Adipocyte (in vitro differentiated cells): Measurements from ENCODE around the gene STX7.

ENCODE experiments used
- DNase-seq: peaks from one replicate; pipeline ENCODE4 v3.0.0-alpha.2; 2015; ENCODE audit warnings: low read depth
- H3K27me3 ChIP-seq: replicated peaks from 2 replicates; pipeline ENCODE4 v1.7.0; 2013; ENCODE audit warnings: mild to moderate bottlenecking, low read length, moderate library complexity; ENCODE audit not compliant: control insufficient read depth, insufficient read depth
- H3K36me3 ChIP-seq: 2 replicates; pipeline ENCODE4 v1.7.0; 2013; ENCODE audit warnings: low read length, mild to moderate bottlenecking, moderate library complexity; ENCODE audit not compliant: control insufficient read depth, insufficient read depth, severe bottlenecking
- H3K4me1 ChIP-seq: 2 replicates; pipeline ENCODE4 v1.7.0; 2013; ENCODE audit warnings: mild to moderate bottlenecking, low read length, moderate library complexity; ENCODE audit not compliant: control insufficient read depth, insufficient read depth
- H3K4me3 ChIP-seq: 2 replicates; pipeline ENCODE4 v1.7.0; 2013; ENCODE audit warnings: mild to moderate bottlenecking, low read length, moderate library complexity
- H3K9ac ChIP-seq: 2 replicates; pipeline ENCODE4 v1.7.0; 2013; ENCODE audit warnings: mild to moderate bottlenecking, low read length, moderate library complexity
- H3K9me3 ChIP-seq: 2 replicates; pipeline ENCODE4 v1.7.0; 2013; ENCODE audit warnings: mild to moderate bottlenecking, low read length, moderate library complexity; ENCODE audit not compliant: control insufficient read depth

Gene STX7

DNA sequence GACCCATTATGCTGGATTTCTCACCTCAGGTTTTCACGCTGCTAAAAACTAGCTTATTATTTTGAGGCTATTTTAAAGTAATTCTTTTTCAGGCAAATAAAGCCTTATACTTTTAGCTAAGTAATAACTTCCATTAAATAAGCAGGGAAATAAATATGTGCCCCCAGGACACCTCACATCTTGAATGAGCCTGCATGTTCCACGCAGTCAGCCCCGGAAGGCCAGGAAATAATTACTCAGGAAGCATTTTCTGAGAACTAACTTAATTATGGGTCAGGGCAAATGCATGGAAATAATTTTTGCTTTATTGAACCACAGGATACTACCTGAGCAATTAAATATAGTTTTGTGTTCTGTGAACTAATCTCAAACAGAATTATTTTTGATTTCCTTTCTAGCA lies 41.1 kb downstream of the STX7 start:
- Histone ChIP-seq H3K4me1 (peaks cover 14% of the 10 kb centered on the region), H3K9ac (no peak overlapping the region), H3K27me3 (no peaks in the 10 kb centered on the region), H3K36me3 (peaks cover 71% of the 10 kb centered on the region), H3K9me3 (no peaks in the 10 kb centered on the region), H3K4me3 (no peak overlapping the region)
- DNase-seq: no peak

DNA sequence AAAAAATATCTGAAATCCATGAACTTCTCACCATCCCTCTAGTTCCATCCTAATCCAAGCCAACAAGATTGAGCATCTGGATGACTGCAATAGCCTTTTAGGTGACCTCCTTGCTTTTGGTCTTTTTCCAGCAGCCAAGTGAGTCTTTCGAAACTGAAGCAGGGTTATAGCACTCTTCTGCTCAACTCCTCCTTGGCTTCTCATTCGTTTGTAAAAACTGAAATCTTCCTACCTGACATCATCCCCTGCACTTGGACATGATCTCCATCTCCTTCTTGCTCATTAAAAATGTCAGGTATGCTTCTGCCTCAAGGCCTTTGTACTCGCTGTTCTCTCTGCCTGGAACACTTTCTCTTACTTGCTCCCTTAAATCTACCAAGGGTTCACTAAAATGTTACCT lies 46.0 kb downstream of the STX7 start:
- H3K9ac ChIP-seq: no peak overlapping the region
- DNase-seq: peak; percentile 41
- H3K4me3 ChIP-seq: no peak overlapping the region

DNA sequence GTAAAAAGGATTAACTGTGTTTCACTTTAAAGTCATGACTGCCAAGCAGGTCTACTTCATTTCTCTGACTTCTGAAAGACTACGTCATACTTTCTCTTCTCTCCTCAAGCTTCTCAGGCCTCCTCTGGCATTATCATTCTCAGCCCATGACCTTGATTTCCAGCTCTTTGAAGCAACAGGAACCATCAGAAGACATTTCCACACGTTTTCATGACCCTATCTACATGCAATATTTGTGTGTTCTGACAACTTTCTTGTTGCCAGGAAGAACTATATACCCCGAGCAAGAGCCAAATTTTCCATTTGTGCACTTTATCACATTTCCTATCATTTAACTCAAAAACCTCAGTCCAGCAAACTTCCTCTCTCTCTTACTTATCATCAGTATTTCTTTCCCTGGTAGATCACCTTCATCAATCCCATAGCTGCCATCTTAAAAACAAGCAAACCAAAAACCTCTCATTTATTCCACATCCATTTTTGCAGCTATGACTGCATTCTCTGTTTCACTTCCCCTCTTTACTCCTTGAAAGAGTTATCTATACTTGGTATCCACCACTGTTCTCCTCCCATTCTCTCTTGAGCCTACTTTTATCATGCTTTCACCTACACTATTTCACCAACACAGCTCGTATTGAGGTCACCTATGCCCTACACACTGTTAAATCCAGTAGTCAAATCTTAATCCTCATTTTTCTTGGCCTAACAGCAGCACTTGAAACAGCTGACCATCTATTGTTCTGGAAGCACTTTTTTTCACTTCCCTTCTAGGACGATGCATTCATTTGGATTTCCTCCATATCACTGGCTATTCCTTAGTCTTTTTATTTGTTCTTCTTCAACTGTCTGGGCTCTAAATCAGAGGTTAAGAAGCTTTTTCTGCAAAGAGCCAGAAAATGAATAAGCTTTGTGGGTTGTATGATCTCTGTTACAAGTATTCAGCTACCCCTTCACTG lies 47.1 kb downstream of the STX7 start:
- no peak overlapping the region for H3K9ac ChIP-seq
- peaks cover 40% of the 10 kb centered on the region for H3K4me1 ChIP-seq
- peak overlapping the region; percentile 39 for H3K4me3 ChIP-seq
- H3K9me3 ChIP-seq: no peaks in the 10 kb centered on the region
- H3K36me3 ChIP-seq: peaks cover 81% of the 10 kb centered on the region
- DNase-seq: no peak
- H3K27me3 ChIP-seq: no peaks in the 10 kb centered on the region

More for the DNA sequence above, 46.0 kb downstream of the STX7 start:
- Histone ChIP-seq H3K36me3 (peaks cover 81% of the 10 kb centered on the region), H3K9me3 (no peaks in the 10 kb centered on the region), H3K27me3 (no peaks in the 10 kb centered on the region), H3K4me1 (peaks cover 40% of the 10 kb centered on the region)

DNA sequence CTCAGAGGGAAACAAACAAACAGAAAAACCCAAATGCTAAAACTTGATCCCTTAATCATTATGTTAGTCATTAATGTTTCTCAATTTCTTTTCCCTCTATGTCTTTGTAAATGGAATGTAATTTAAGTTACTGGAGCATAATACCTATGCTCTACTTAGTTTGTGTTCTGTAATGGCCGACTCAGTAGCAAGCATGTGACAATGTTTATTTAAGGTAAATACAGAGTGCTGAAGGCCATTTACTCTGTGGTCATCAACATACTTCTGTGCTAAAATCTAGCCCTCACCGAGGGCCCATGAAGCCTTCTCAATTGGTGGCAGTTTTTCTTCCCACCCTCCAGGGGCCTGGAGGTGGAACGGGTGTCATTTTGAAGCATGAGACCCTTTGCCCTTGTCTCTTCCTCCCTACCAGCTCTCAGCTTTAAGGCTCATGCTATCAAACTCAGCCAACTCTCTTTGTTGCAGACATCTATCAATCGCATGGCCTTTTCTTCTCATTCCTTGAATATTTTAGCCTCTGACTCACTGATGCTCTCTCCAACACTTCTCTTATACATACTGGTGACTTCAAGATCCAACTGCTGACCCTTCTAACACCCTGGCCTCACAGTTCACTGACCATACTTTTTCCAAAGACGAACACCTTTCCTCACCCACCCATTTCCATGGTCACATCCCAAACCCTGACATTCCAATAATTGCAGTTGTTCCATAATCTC lies 48.2 kb downstream of the STX7 start:
- H3K36me3 ChIP-seq: peaks cover 82% of the 10 kb centered on the region
- H3K4me1 ChIP-seq: peaks cover 40% of the 10 kb centered on the region
- no peaks in the 10 kb centered on the region for H3K27me3 ChIP-seq
- no peak for DNase-seq
- H3K9me3 ChIP-seq: no peaks in the 10 kb centered on the region
- H3K4me3 ChIP-seq: peak overlapping the region; percentile 39
- H3K9ac ChIP-seq: peak overlapping the region; percentile 16

DNA sequence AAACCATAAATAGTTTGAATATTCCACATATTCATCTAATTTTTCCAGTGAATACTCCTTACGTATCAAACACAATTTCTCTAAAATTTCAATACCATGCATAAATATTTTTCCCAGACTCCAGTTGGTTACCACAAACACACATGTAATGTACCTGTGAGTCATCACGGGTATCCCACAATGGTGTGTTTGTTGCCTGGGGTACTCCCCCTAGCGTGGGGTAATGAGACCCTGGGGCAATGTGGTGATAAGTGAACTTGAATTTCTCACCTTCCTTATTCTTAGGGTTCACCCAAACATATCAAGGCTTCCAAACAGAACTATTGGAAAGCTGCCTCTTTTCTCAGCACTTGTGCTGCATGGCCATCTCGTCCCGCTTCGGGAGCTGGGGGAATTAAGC lies 51.0 kb downstream of the STX7 start:
- Histone ChIP-seq H3K27me3 (no peaks in the 10 kb centered on the region), H3K36me3 (peaks cover 82% of the 10 kb centered on the region), H3K9me3 (no peaks in the 10 kb centered on the region), H3K4me1 (peaks cover 38% of the 10 kb centered on the region), H3K4me3 (no peak overlapping the region), H3K9ac (no peak overlapping the region)
- DNase-seq: no peak

DNA sequence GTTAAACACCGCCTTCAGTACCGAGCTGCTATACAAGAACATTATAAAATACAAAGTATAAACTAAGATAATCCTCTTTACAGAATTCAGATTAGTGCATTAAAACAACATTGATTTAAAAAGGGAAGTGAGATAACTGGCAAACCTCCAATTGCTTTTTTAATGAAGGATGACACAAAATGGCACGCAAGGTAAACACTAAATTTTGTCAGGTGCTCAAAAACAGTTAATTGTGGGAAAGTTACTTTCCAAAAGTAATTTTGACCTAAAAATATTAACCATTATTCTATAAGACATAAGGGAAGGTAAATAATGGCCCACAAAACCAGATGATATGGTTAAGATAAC lies 53.3 kb downstream of the STX7 start:
- H3K9me3 ChIP-seq: no peaks in the 10 kb centered on the region
- H3K4me3 ChIP-seq: no peak overlapping the region
- H3K9ac ChIP-seq: no peak overlapping the region
- no peaks in the 10 kb centered on the region for H3K27me3 ChIP-seq
- DNase-seq: no peak
- peaks cover 91% of the 10 kb centered on the region for H3K36me3 ChIP-seq
- peaks cover 24% of the 10 kb centered on the region for H3K4me1 ChIP-seq

DNA sequence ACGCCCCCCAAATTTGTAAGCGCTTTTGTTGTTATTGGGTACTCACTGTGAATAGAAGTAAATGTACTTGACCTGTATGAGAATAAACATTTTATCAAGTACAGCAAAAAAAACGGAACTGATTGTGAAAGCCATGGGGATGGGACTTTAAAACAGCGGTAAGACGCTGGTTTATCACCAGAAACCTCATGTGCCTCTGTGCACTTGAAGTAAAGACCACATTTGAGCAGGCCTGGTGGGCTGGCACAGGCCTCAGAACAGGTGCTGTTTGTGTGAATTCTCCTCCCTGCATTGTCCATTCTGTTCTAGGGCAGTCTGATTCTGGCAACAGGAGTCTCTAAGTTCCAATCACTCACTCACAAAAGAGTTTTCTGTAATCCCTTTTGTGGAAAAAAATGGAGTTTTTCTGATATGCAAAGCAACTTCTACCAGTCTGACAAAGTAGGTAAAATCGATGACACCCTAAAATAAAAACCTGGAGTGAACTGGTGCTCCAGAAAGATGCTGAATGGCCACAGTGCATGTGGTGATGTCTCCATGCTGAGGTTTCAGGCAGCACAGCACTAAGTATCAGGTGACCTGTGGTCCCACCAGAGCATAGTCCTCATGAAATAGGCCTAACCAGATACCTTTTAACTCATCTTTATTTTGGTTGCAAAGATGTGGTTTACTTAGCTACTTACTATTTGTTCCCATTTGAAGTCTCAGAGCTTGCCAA lies 53.9 kb downstream of the STX7 start:
- H3K9me3 ChIP-seq: no peaks in the 10 kb centered on the region
- H3K9ac ChIP-seq: no peak overlapping the region
- H3K4me3 ChIP-seq: no peak overlapping the region
- H3K27me3 ChIP-seq: no peaks in the 10 kb centered on the region
- peaks cover 19% of the 10 kb centered on the region for H3K4me1 ChIP-seq
- no peak for DNase-seq
- peaks cover 93% of the 10 kb centered on the region for H3K36me3 ChIP-seq

DNA sequence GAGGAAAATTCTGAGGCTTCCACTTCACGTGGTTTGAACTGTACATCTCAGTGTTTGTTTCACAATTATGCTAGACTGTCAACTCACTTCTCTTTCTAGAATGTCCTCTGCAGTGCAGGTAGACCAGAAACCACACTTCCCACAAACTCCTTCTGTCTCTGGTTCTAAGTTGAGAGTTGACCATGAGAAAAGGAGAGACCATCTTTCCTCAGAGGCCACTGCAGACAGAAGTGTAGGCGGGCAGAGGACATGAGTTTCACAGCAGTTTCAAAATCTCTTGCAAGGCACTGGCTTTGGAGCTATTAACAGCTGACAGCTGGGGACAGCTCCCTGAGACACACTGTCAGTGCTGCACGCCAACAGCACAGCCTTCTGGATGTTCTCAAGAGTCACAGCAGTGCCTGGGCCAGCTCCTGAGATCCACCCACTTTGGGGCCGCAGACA lies 56.2 kb downstream of the STX7 start:
- DNase-seq: no peak
- H3K36me3 ChIP-seq: peaks cover 70% of the 10 kb centered on the region

DNA sequence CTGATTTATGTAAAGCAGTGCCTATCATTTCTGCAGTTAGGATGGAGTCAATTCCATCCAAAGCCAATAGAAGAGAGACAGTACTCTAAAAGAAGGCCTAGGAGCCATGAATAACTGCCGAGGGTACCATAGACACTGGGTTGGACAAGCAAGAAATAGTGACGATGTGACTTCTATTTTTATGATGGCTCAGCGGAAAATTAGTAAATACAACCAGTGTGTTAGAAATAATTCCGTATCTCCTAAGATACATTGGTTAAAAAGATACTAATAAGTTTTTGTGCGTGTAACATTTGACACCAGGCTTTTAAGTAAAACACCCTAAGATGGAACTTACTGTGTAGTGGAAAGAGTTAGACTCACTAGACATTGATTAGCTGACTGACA lies 66.1 kb downstream of the STX7 start:
- Histone ChIP-seq H3K4me1 (peaks cover 45% of the 10 kb centered on the region), H3K9me3 (peaks cover 9% of the 10 kb centered on the region), H3K9ac (no peak overlapping the region), H3K27me3 (no peaks in the 10 kb centered on the region), H3K36me3 (peaks cover 14% of the 10 kb centered on the region), H3K4me3 (no peak overlapping the region)
- no peak for DNase-seq

More for the DNA sequence above, 56.2 kb downstream of the STX7 start:
- Histone ChIP-seq H3K9me3 (no peaks in the 10 kb centered on the region), H3K4me1 (peaks cover 12% of the 10 kb centered on the region), H3K9ac (peak overlapping the region; percentile 2), H3K27me3 (no peaks in the 10 kb centered on the region), H3K4me3 (no peak overlapping the region)

DNA sequence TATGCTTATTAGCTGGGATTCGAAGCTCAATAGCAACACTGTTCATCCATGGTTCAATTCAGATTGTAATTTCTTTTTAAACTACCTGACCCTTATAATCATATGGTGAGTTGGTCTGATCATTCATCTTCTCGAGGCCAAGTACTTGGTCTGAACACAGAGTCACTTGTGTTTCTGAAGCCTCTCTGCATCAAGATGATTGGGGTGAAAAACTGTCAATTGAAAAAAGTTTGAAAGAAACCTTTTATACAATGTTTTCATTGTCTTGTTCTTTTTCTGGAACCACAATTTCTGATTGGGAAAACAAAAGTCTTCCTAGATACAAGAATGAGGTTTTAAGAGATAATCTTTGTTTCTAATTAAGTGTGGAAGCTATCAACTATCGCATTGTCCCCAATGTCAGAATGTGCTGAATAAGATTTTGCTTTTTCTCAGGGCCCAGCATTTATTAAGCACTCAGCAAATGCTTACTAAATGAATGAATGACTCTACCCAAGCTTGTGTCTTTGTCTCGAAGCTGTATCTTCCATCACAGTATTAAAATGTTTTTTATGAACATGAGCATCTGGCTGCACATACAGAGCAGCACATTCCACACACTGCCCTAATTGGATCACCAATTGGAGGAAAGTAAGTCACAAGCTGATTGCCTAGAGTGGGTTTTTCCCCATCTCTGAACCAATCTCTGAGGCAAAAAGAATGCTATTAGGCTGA lies 66.6 kb downstream of the STX7 start:
- H3K36me3 ChIP-seq: peaks cover 14% of the 10 kb centered on the region
- H3K27me3 ChIP-seq: no peaks in the 10 kb centered on the region
- H3K4me3 ChIP-seq: peak overlapping the region; percentile 41
- H3K9me3 ChIP-seq: peaks cover 11% of the 10 kb centered on the region
- DNase-seq: peak; percentile 13
- H3K9ac ChIP-seq: peak overlapping the region; percentile 73
- H3K4me1 ChIP-seq: peaks cover 45% of the 10 kb centered on the region
